ENCODE data around the gene TBC1D1. TPM values are rescaled to one million over a fixed set of nuclear protein-coding genes. Genes with fewer than 3 reads are reported as not detected.

Gene TBC1D1
- total RNA-seq, 1 donor from 2014 or later: 54.5 TPM

DNA sequence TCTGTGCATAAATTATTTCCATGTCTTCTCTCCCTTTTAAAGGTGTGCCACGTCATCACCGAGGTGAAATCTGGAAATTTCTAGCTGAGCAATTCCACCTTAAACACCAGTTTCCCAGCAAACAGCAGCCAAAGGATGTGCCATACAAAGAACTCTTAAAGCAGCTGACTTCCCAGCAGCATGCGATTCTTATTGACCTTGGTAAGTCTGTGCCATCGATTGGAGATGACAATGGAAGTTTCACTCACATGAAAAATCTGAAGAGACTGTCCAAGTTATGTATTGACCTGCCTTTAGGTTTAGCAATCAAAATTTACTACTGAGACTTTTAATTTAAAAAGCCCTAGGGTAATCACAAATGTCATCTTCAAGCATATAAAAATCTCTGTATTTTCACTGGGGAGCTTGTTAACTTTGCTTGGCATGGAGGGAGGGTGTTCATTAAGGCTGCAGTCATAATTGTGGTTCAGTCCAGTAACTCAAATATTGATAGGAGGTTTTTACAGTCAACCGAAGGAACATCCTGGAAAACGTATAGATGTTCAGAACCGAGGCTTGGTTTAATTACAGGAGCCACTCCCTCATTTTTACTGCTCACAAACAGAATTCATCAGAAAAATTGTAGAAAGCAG lies 212.2 kb downstream of the TBC1D1 start:
- Histone ChIP-seq H3K4me3 (ENCODE audit: insufficient read depth, low read depth, low read length) (no peak overlapping the region), H3K4me2 (ENCODE audit: low read length) (no peak overlapping the region), H3K27me3 (ENCODE audit: insufficient read depth, low read length) (no peaks in the 10 kb centered on the region), H3K9me3 (ENCODE audit: insufficient read depth, low read depth, low read length) (no peaks in the 10 kb centered on the region), H3K36me3 (ENCODE audit: insufficient read depth, low read length) (peaks cover 2% of the 10 kb centered on the region), H4K20me1 (ENCODE audit: insufficient read depth, low read length) (no peaks in the 10 kb centered on the region), H3K4me1 (ENCODE audit: insufficient read depth, low read length) (peaks cover 32% of the 10 kb centered on the region), H3K27ac (ENCODE audit: low read depth, low read length) (no peak overlapping the region), H2AFZ (ENCODE audit: low read depth, low read length) (no peak overlapping the region), H3K9ac (ENCODE audit: low read length) (no peak overlapping the region), H3K79me2 (ENCODE audit: insufficient read depth, low read length) (no peaks in the 10 kb centered on the region)
- FAIRE-seq (no peak), DNase-seq (ENCODE audit: low read depth) (no peak)
- Mint-ChIP-seq H3K9me3 (ENCODE audit: unreplicated experiment) (no peaks in the 10 kb centered on the region), H3K27me3 (ENCODE audit: low read depth, unreplicated experiment) (no peaks in the 10 kb centered on the region), H3K4me3 (ENCODE audit: unreplicated experiment) (no peak overlapping the region), H3K36me3 (ENCODE audit: low read depth, unreplicated experiment) (peaks cover 11% of the 10 kb centered on the region), H3K27ac (ENCODE audit: unreplicated experiment) (no peak overlapping the region), H3K4me1 (ENCODE audit: low read depth, unreplicated experiment) (peaks cover 32% of the 10 kb centered on the region)
- TF ChIP-seq, protein P1, sequence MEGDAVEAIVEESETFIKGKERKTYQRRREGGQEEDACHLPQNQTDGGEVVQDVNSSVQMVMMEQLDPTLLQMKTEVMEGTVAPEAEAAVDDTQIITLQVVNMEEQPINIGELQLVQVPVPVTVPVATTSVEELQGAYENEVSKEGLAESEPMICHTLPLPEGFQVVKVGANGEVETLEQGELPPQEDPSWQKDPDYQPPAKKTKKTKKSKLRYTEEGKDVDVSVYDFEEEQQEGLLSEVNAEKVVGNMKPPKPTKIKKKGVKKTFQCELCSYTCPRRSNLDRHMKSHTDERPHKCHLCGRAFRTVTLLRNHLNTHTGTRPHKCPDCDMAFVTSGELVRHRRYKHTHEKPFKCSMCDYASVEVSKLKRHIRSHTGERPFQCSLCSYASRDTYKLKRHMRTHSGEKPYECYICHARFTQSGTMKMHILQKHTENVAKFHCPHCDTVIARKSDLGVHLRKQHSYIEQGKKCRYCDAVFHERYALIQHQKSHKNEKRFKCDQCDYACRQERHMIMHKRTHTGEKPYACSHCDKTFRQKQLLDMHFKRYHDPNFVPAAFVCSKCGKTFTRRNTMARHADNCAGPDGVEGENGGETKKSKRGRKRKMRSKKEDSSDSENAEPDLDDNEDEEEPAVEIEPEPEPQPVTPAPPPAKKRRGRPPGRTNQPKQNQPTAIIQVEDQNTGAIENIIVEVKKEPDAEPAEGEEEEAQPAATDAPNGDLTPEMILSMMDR (IDR thresholded peaks at IDR 0.05; ENCODE audit: insufficient read depth, low read depth, low read length): no peak
- no peak for TF ChIP-seq EZH2 (IDR thresholded peaks at IDR 0.05; ENCODE audit: insufficient read depth, low read length)

DNA sequence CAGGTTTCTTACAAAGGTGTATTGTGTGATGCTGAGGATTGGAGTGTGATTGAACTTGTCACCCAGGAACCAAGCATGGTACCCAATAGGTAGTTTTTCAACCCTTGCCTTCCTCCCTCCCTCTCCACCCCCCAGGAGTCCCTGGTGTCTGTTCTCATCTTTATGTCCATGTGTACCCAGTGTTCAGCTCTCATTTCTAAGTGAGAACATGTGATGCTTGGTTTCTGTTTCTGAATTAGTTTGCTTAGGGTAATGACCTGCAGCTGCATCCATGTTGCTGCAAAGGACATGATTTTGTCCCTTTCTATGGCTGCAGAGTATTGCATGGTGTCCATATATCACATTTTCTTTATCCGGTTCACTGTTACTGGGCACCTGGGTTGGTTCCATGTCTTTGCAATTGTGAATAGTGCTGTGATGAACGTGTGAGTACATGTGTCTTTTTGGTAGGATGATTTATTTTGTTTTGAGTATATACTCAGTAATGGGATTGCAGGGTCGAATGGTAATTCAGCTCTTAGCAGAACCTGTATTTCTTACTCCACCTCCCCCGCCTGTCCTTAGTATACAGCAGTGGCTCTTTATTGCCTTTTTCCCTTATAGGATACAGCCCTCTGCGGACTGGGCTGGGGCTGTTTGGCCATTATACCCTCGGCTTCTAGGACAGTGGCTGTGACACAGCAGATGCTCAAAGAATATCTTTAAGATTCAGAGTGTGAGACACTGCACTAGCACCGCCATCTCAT lies 214.8 kb downstream of the TBC1D1 start:
- Histone ChIP-seq H3K27me3 (ENCODE audit: insufficient read depth, low read length) (no peaks in the 10 kb centered on the region), H3K27ac (ENCODE audit: low read depth, low read length) (no peak overlapping the region), H3K4me1 (ENCODE audit: insufficient read depth, low read length) (peaks cover 19% of the 10 kb centered on the region), H3K79me2 (ENCODE audit: insufficient read depth, low read length) (no peaks in the 10 kb centered on the region), H3K9me3 (ENCODE audit: insufficient read depth, low read depth, low read length) (no peaks in the 10 kb centered on the region), H3K36me3 (ENCODE audit: insufficient read depth, low read length) (peaks cover 2% of the 10 kb centered on the region), H3K4me3 (ENCODE audit: insufficient read depth, low read depth, low read length) (no peak overlapping the region), H4K20me1 (ENCODE audit: insufficient read depth, low read length) (no peaks in the 10 kb centered on the region), H3K4me2 (ENCODE audit: low read length) (peak overlapping the region; percentile 5), H3K9ac (ENCODE audit: low read length) (no peak overlapping the region), H2AFZ (ENCODE audit: low read depth, low read length) (no peak overlapping the region)
- Mint-ChIP-seq H3K27me3 (ENCODE audit: low read depth, unreplicated experiment) (no peaks in the 10 kb centered on the region), H3K4me3 (ENCODE audit: unreplicated experiment) (no peak overlapping the region), H3K4me1 (ENCODE audit: low read depth, unreplicated experiment) (peaks cover 32% of the 10 kb centered on the region), H3K9me3 (ENCODE audit: unreplicated experiment) (no peaks in the 10 kb centered on the region), H3K36me3 (ENCODE audit: low read depth, unreplicated experiment) (peaks cover 19% of the 10 kb centered on the region), H3K27ac (ENCODE audit: unreplicated experiment) (no peak overlapping the region)
- FAIRE-seq: no peak
- no peak for DNase-seq (ENCODE audit: low read depth)
- TF ChIP-seq, protein P1 (IDR thresholded peaks at IDR 0.05; ENCODE audit: insufficient read depth, low read depth, low read length): no peak
- no peak for TF ChIP-seq EZH2 (IDR thresholded peaks at IDR 0.05; ENCODE audit: insufficient read depth, low read length)

DNA sequence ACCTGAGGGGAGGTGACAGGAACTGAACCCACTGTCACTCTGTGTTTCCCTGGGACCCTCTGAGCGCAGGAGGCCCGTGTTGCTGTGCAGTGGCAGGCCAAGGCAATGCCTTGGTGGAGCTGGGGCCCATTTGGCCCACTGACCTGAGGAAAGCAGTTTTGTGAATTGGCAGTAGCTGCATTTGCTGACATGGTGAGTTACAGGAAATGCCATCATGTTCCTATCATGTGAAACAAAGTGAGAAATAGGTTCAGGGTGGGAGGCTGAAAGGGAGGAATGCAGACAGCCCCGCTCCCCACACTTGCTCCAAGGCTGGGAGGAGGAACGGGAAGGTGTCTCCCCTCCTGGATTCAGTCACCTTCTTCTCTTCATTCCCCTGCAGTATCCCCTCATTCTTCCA lies 215.4 kb downstream of the TBC1D1 start:
- Mint-ChIP-seq H3K9me3 (ENCODE audit: unreplicated experiment) (no peaks in the 10 kb centered on the region), H3K36me3 (ENCODE audit: low read depth, unreplicated experiment) (peaks cover 19% of the 10 kb centered on the region), H3K27me3 (ENCODE audit: low read depth, unreplicated experiment) (no peaks in the 10 kb centered on the region), H3K4me1 (ENCODE audit: low read depth, unreplicated experiment) (peaks cover 27% of the 10 kb centered on the region), H3K27ac (ENCODE audit: unreplicated experiment) (peak overlapping the region; percentile 43), H3K4me3 (ENCODE audit: unreplicated experiment) (no peak overlapping the region)
- Histone ChIP-seq H3K79me2 (ENCODE audit: insufficient read depth, low read length) (no peaks in the 10 kb centered on the region), H3K36me3 (ENCODE audit: insufficient read depth, low read length) (peaks cover 2% of the 10 kb centered on the region), H3K4me2 (ENCODE audit: low read length) (peak overlapping the region; percentile 5), H3K9me3 (ENCODE audit: insufficient read depth, low read depth, low read length) (no peaks in the 10 kb centered on the region), H3K27me3 (ENCODE audit: insufficient read depth, low read length) (no peaks in the 10 kb centered on the region), H3K4me3 (ENCODE audit: insufficient read depth, low read depth, low read length) (no peak overlapping the region), H3K9ac (ENCODE audit: low read length) (peak overlapping the region; percentile 45), H3K4me1 (ENCODE audit: insufficient read depth, low read length) (peaks cover 12% of the 10 kb centered on the region), H2AFZ (ENCODE audit: low read depth, low read length) (no peak overlapping the region), H3K27ac (ENCODE audit: low read depth, low read length) (no peak overlapping the region), H4K20me1 (ENCODE audit: insufficient read depth, low read length) (no peaks in the 10 kb centered on the region)
- peak; percentile 57 for DNase-seq (ENCODE audit: low read depth)
- no peak for FAIRE-seq
- no peak for TF ChIP-seq EZH2 (IDR thresholded peaks at IDR 0.05; ENCODE audit: insufficient read depth, low read length)
- TF ChIP-seq, protein P1 (IDR thresholded peaks at IDR 0.05; ENCODE audit: insufficient read depth, low read depth, low read length): no peak

Measured in astrocyte (in vitro differentiated cells and primary cell).